HCT116 (cell line): Measurements from ENCODE around the gene NXT1. TPM values are rescaled to one million over a fixed set of nuclear protein-coding genes. Genes with fewer than 3 reads are reported as not detected.

ENCODE experiments used
- ATAC-seq: fragments of 200-7000 bp; cut with Tn5 transposase; 2 replicates; pipeline ENCODE4 v1.9.1; 2020; ENCODE audit warnings: mild to moderate bottlenecking, moderate library complexity
- BruUV-seq: library from RNA; stranded (reverse); fragments of 400-500 nt; replicated peaks from 2 replicates; lab custom pipeline; 2021; lab: Mats Ljungman, UMichigan
- CTCF ChIA-PET: fragments of 300-600 bp; sonication (Branson Sonifier 250); formaldehyde crosslinking; loops from one replicate; lab custom pipeline; 2021; ENCODE audit warnings: antibody characterized with exemption; lab: Charles Lee
- POLR2A ChIA-PET: fragments of 300-600, 350-600 bp; sonication (Branson Sonifier 250); formaldehyde crosslinking; loops from one replicate; lab custom pipeline; 2021; ENCODE audit warnings: antibody characterized with exemption; lab: Charles Lee
- RAD21 ChIA-PET, 2 experiments: fragments of 300-600 bp; sonication (Branson Sonifier 250); formaldehyde crosslinking; loops; one replicate each; lab custom pipeline; 2023; ENCODE audit warnings: low total read pairs in 2 of 2; ENCODE audit not compliant: uncharacterized antibody in 2 of 2, unreplicated experiment in 2 of 2, low non-redundant PET in 1 of 2; lab: Charles Lee
- DNase-seq: peaks from one replicate; pipeline ENCODE4 v3.0.0-alpha.2; 2010; ENCODE audit warnings: low read depth, low spot score
- H2AFZ ChIP-seq: fragments of 200-600 bp; shearing (Covaris generic), sonication (generic); 2 replicates; pipeline ENCODE4 v1.6.1; 2017; ENCODE audit warnings: low read depth, mixed run types, mixed read lengths, antibody characterized with exemption, low read length; ENCODE audit not compliant: poor library complexity, severe bottlenecking
- H3K27ac ChIP-seq: 2 replicates; pipeline ENCODE4 v1.5.1; 2012; ENCODE audit warnings: low read depth, low read length
- H3K27me3 ChIP-seq: fragments of 200-600 bp; sonication (generic); 2 replicates; pipeline ENCODE4 v1.6.1; 2016; ENCODE audit warnings: mixed run types, low read length, mixed read lengths; ENCODE audit not compliant: insufficient read depth
- H3K36me3 ChIP-seq, 2 experiments: fragments of 200-500 bp in 1 of 2; fragments of 200-600 bp in 1 of 2; sonication (Bioruptor generic) in 1 of 2; sonication (generic) in 1 of 2; 2 replicates each; pipeline versions ENCODE4 v1.5.1 to v1.6.1; 2014 to 2016; ENCODE audit warnings: low read length in 2 of 2, inconsistent platforms in 1 of 2, mixed read lengths in 1 of 2, mixed run types in 1 of 2; ENCODE audit not compliant: insufficient read depth in 2 of 2, control insufficient read depth in 1 of 2
- H3K4me1 ChIP-seq, 2 experiments: fragments of 200-600 bp in 1 of 2; sonication (generic) in 1 of 2; 2 replicates each; pipeline versions ENCODE4 v1.5.1 to v1.6.1; 2012 to 2017; ENCODE audit warnings: low read length in 2 of 2, inconsistent platforms in 1 of 2, mild to moderate bottlenecking in 1 of 2, mixed read lengths in 1 of 2, mixed run types in 1 of 2, moderate library complexity in 1 of 2; ENCODE audit not compliant: insufficient read depth in 2 of 2, control insufficient read depth in 1 of 2
- H3K4me2 ChIP-seq: fragments of 200-600 bp; sonication (generic); 2 replicates; pipeline ENCODE4 v1.6.1; 2017; ENCODE audit warnings: mixed run types, low read length, mixed read lengths
- H3K4me3 ChIP-seq, 2 experiments: fragments of 200-600 bp in 1 of 2; sonication (generic) in 1 of 2; replicated peaks in 1 of 2; 2 replicates each; pipeline ENCODE4 v1.5.1; 2011 to 2016; ENCODE audit warnings: low read length in 2 of 2, control low read depth in 1 of 2, low read depth in 1 of 2, mild to moderate bottlenecking in 1 of 2, mixed read lengths in 1 of 2, mixed run types in 1 of 2
- H3K79me2 ChIP-seq: fragments of 200-600 bp; sonication (generic); 2 replicates; pipeline ENCODE4 v1.6.1; 2017; ENCODE audit warnings: mild to moderate bottlenecking, mixed run types, low read length, moderate library complexity, mixed read lengths; ENCODE audit not compliant: insufficient read depth
- H3K9ac ChIP-seq: fragments of 200-600 bp; sonication (generic); 2 replicates; pipeline ENCODE4 v1.6.1; 2016; ENCODE audit warnings: low read length, mixed read lengths
- H3K9me2 ChIP-seq: fragments of 200-600 bp; sonication (generic), shearing (Covaris generic); 2 replicates; pipeline ENCODE4 v1.6.1; 2017; ENCODE audit warnings: mixed run types, mild to moderate bottlenecking, moderate library complexity; ENCODE audit not compliant: insufficient read depth
- H3K9me3 ChIP-seq, 2 experiments: fragments of 200-500 bp in 1 of 2; fragments of 200-600 bp in 1 of 2; sonication (Bioruptor generic) in 1 of 2; sonication (generic) in 1 of 2; 2 replicates each; pipeline ENCODE4 v1.6.1; 2014 to 2017; ENCODE audit warnings: low read length in 2 of 2, mixed read lengths in 2 of 2, inconsistent platforms in 1 of 2, low read depth in 1 of 2, mild to moderate bottlenecking in 1 of 2, mixed run types in 1 of 2, moderate library complexity in 1 of 2; ENCODE audit not compliant: control insufficient read depth in 1 of 2, insufficient read depth in 1 of 2
- H4K20me1 ChIP-seq: fragments of 200-600 bp; sonication (generic), shearing (Covaris generic); 2 replicates; pipeline ENCODE4 v1.6.1; 2017; ENCODE audit warnings: mixed run types, mild to moderate bottlenecking, moderate library complexity; ENCODE audit not compliant: insufficient read depth
- CBX3 ChIP-seq: IDR thresholded peaks from 2 replicates; pipeline ENCODE4 v1.6.1; 2012; ENCODE audit warnings: low read depth
- CEBPB ChIP-seq: IDR thresholded peaks from 2 replicates; pipeline ENCODE4 v1.6.1; 2012; ENCODE audit warnings: low read depth
- EGR1 ChIP-seq: IDR thresholded peaks from 2 replicates; pipeline ENCODE4 v1.6.1; 2012; ENCODE audit warnings: low read depth
- ELF1 ChIP-seq: IDR thresholded peaks from 2 replicates; pipeline ENCODE4 v1.6.1; 2012; ENCODE audit warnings: low read depth, borderline replicate concordance
- EZH2 ChIP-seq: fragments of 200-600 bp; sonication (generic); IDR thresholded peaks from 2 replicates; pipeline ENCODE4 v1.6.1; 2017; ENCODE audit warnings: antibody characterized with exemption, mixed run types
- FOSL1 ChIP-seq: IDR thresholded peaks from 2 replicates; pipeline ENCODE4 v1.6.1; 2012; ENCODE audit warnings: low read depth
- JUND ChIP-seq: IDR thresholded peaks from 2 replicates; pipeline ENCODE4 v1.6.1; 2012
- POLR2A ChIP-seq: IDR thresholded peaks from 2 replicates; pipeline ENCODE4 v1.7.0; 2011; ENCODE audit warnings: borderline replicate concordance; ENCODE audit not compliant: insufficient read depth, insufficient read length; ENCODE audit errors: extremely low read depth
- POLR2AphosphoS5 ChIP-seq: IDR thresholded peaks from 2 replicates; pipeline ENCODE4 v1.6.1; 2011; ENCODE audit warnings: mild to moderate bottlenecking, low read depth, low read length, moderate library complexity
- RAD21 ChIP-seq: IDR thresholded peaks from 2 replicates; pipeline ENCODE4 v1.6.1; 2012; ENCODE audit warnings: low read depth, mild to moderate bottlenecking
- REST ChIP-seq: IDR thresholded peaks from 2 replicates; pipeline ENCODE4 v1.6.1; 2012; ENCODE audit warnings: low read depth
- SIN3A ChIP-seq: IDR thresholded peaks from 2 replicates; pipeline ENCODE4 v1.6.1; 2012; ENCODE audit warnings: low read depth
- SP1 ChIP-seq: IDR thresholded peaks from 2 replicates; pipeline ENCODE4 v1.6.1; 2012; ENCODE audit warnings: low read depth
- SRF ChIP-seq: IDR thresholded peaks from 2 replicates; pipeline ENCODE4 v1.6.1; 2012; ENCODE audit warnings: low read depth
- ZBTB33 ChIP-seq: IDR thresholded peaks from 2 replicates; pipeline ENCODE4 v1.6.1; 2011; ENCODE audit warnings: mild to moderate bottlenecking, low read length, moderate library complexity; ENCODE audit not compliant: insufficient replicate concordance; ENCODE audit errors: extremely low read depth
- ZFX ChIP-seq: fragments of 450-650 bp; IDR thresholded peaks from 2 replicates; pipeline ENCODE4 v1.6.1; 2017
- intact Hi-C: fragments of 100-400 bp; cut with micrococcal nuclease; formaldehyde crosslinking; loops from 2 replicates; pipeline ENCODE4 v1.10.0; 2022
- total RNA-seq: library from RNA; stranded (reverse); gene quantifications from one replicate; pipeline ENCODE4 v1.2.1, GENCODE V29; 2021; ENCODE audit not compliant: unreplicated experiment

The NXT1 gene
- total RNA-seq, 1 experiment from 2014 or later = 29.9 TPM

GRCh38 chr20:23393996-23394775 lies 43.6 kb downstream of the NXT1 start (continued):
- TF ChIP-seq REST = no peak
- TF ChIP-seq ELF1 = no peak

DNA sequence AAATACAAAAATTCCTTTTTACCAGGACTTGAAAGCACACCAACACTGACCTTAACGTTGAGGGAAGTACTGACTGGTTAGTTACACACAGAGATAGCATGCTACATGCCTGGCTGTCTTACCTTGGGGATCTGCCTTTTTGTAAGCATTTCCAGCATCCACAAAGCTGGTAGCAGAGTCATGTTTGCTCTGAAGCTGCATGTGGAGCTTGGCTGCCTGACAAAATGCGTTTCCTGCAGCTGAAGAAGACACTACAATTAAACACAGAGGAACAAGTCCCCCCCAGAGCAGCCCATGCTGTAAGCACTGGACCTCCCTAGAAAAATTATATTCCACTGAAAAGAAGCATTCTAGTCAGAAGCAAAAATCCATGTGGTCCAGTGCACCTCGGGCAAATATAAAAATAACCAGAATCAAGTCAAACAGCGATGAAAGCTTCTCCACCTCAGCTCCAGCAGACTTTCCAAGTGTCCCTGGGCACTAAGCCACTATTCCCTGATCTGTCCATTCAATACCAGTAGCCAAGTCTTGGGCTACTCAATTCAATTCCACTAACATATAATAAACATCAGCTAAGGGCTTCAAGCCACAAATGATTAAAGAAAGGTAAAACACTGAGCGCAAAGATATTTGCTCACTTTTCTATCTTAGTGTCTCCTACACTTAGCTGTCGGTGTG lies 46.5 kb downstream of the NXT1 start:
- H3K27me3 ChIP-seq = no peaks in the 10 kb centered on the region
- H3K27ac ChIP-seq = no peak overlapping the region
- H3K9me3 ChIP-seq = no peaks in the 10 kb centered on the region
- no peak overlapping the region for H3K4me2 ChIP-seq
- H4K20me1 ChIP-seq = no peaks in the 10 kb centered on the region
- no peak overlapping the region for H3K9ac ChIP-seq
- ATAC-seq (no peak), DNase-seq (no peak)
- no peak for TF ChIP-seq SRF
- no peak for TF ChIP-seq CBX3
- no peak for TF ChIP-seq RAD21
- TF ChIP-seq EZH2 = no peak
- TF ChIP-seq POLR2A = no peak
- TF ChIP-seq ELF1 = no peak
- no peak for TF ChIP-seq CEBPB
- TF ChIP-seq SIN3A = no peak
- no peak for TF ChIP-seq EGR1
- no peak for TF ChIP-seq REST
- no peak for TF ChIP-seq POLR2AphosphoS5
- no peak for TF ChIP-seq SP1
- TF ChIP-seq FOSL1 = no peak
- TF ChIP-seq ZFX = no peak
- TF ChIP-seq JUND = no peak
- no peak for TF ChIP-seq ZBTB33
- ChIA-PET POLR2A (no interaction called here), RAD21 (no interaction called here), CTCF (no interaction called here)
- BruUV-seq = no TSS peak
- no peaks in the 10 kb centered on the region for H3K9me2 ChIP-seq
- intact Hi-C loops = no loop called here
- no peaks in the 10 kb centered on the region for H3K4me1 ChIP-seq
- H3K4me3 ChIP-seq = no peak overlapping the region
- H3K79me2 ChIP-seq = no peaks in the 10 kb centered on the region; the same call in 1 of the 2 replicates
- peaks cover 5 to 10% of the 10 kb centered on the region in 2 experiments; a peak in 3 of 4 replicates for H3K36me3 ChIP-seq
- no peak overlapping the region for H2AFZ ChIP-seq
